ENCODE data around the gene SMC4.
"Not testable (repeated sequence)": the region's sequence is repeated elsewhere in the genome, so short reads cannot be mapped to it uniquely, and the experiment has no call there.

Gene SMC4

GRCh38 chr3:160446522-160447056 lies 47.1 kb downstream of the SMC4 start:
- DNase-seq (ENCODE audit: low spot score): no peak

GRCh38 chr3:160447544-160447943 lies 48.1 kb downstream of the SMC4 start:
- no peak for DNase-seq (ENCODE audit: low spot score)

- DNase-seq (ENCODE audit: low spot score): no peak
Observed at GRCh38 chr3:160448845-160449635, 49.6 kb downstream of the SMC4 start.

GRCh38 chr3:160449636-160450598 lies 50.5 kb downstream of the SMC4 start, which contains the start of gene TRIM59:
Gene TRIM59 (minus strand): TSS chr3:160449786. CDS start chr3:160439183, 10,603 bp downstream.
- DNase-seq (ENCODE audit: low spot score): peak; percentile 83

GRCh38 chr3:160450846-160451245 lies 51.4 kb downstream of the SMC4 start:
- no peak for DNase-seq (ENCODE audit: low spot score)

- DNase-seq (ENCODE audit: low spot score): no peak
Observed at GRCh38 chr3:160451602-160452001, 52.2 kb downstream of the SMC4 start.

- DNase-seq (ENCODE audit: low spot score): not testable (repeated sequence)
Observed at GRCh38 chr3:160452251-160452650, 52.8 kb downstream of the SMC4 start.

- DNase-seq (ENCODE audit: low spot score): no peak
Observed at GRCh38 chr3:160454995-160455394, 55.5 kb downstream of the SMC4 start.

- no peak for DNase-seq (ENCODE audit: low spot score)
Observed at GRCh38 chr3:160455846-160456245, 56.4 kb downstream of the SMC4 start.

GRCh38 chr3:160458151-160458550 lies 58.7 kb downstream of the SMC4 start:
- DNase-seq (ENCODE audit: low spot score): no peak

GRCh38 chr3:160459450-160459970 lies 60.1 kb downstream of the SMC4 start:
- DNase-seq (ENCODE audit: low spot score): no peak

GRCh38 chr3:160460033-160460432 lies 60.6 kb downstream of the SMC4 start:
- no peak for DNase-seq (ENCODE audit: low spot score)

- DNase-seq (ENCODE audit: low spot score): peak; percentile 90
Observed at GRCh38 chr3:160464321-160464720, 64.9 kb downstream of the SMC4 start.

- no peak for DNase-seq (ENCODE audit: low spot score)
Observed at GRCh38 chr3:160464971-160465370, 65.5 kb downstream of the SMC4 start.

- no peak for DNase-seq (ENCODE audit: low spot score)
Observed at GRCh38 chr3:160470181-160470580, 70.7 kb downstream of the SMC4 start.

- no peak for DNase-seq (ENCODE audit: low spot score)
Observed at GRCh38 chr3:160471892-160472291, 72.4 kb downstream of the SMC4 start.

GRCh38 chr3:160472344-160472743 lies 72.9 kb downstream of the SMC4 start:
- DNase-seq (ENCODE audit: low spot score): no peak

GRCh38 chr3:160473221-160473620 lies 73.8 kb downstream of the SMC4 start:
- no peak for DNase-seq (ENCODE audit: low spot score)

- DNase-seq (ENCODE audit: low spot score): no peak
Observed at GRCh38 chr3:160473978-160474377, 74.5 kb downstream of the SMC4 start.

- no peak for DNase-seq (ENCODE audit: low spot score)
Observed at GRCh38 chr3:160474416-160474838, 75.0 kb downstream of the SMC4 start.

- DNase-seq (ENCODE audit: low spot score): no peak
Observed at GRCh38 chr3:160475153-160475552, 75.7 kb downstream of the SMC4 start.

GRCh38 chr3:160475884-160476283 lies 76.4 kb downstream of the SMC4 start:
- no peak for DNase-seq (ENCODE audit: low spot score)

Data from Ammon's horn (tissue), 1 donor.